Ascending aorta (tissue), 2 donors: Measurements from ENCODE around the gene DNAJC4. TPM values are rescaled to one million over a fixed set of nuclear protein-coding genes. Genes with fewer than 3 reads are reported as not detected.

Experiments
- DNase-seq, 2 donors: peaks; one replicate each; pipeline ENCODE4 v3.0.0-alpha.2; 2019; ENCODE audit warnings: low spot score in 2 of 2
- H3K27ac ChIP-seq, 2 donors: fragments of 200-600 bp; sonication (generic); one replicate each; pipeline ENCODE4 v1.5.1; 2016 to 2017; ENCODE audit warnings: mild to moderate bottlenecking in 1 of 2
- H3K27me3 ChIP-seq: fragments of 200-600 bp; sonication (generic); one replicate; pipeline ENCODE4 v1.5.1; 2017
- H3K36me3 ChIP-seq, 2 donors: fragments of 200-600 bp; sonication (generic); one replicate each; pipeline ENCODE4 v1.5.1; 2016
- H3K4me1 ChIP-seq, 2 donors: fragments of 200-600 bp; sonication (generic); one replicate each; pipeline ENCODE4 v1.5.1; 2016 to 2017; ENCODE audit warnings: mild to moderate bottlenecking in 1 of 2
- H3K4me3 ChIP-seq, 2 donors: fragments of 200-600 bp; sonication (generic); one replicate each; pipeline ENCODE4 v1.5.1; 2016 to 2017; ENCODE audit warnings: mild to moderate bottlenecking in 1 of 2
- H3K9me3 ChIP-seq, 2 donors: fragments of 200-600 bp; sonication (generic); one replicate each; pipeline ENCODE4 v1.5.1; 2016
- CTCF ChIP-seq, 3 experiments: fragments of 200-600 bp in 2 of 3; fragments of 450-650 bp in 1 of 3; sonication (generic) in 2 of 3; IDR thresholded peaks; one replicate each; pipeline ENCODE4 v1.5.1; 2016 to 2019; ENCODE audit warnings: antibody characterized with exemption in 3 of 3, mild to moderate bottlenecking in 1 of 3, moderate library complexity in 1 of 3
- intact Hi-C: fragments of 100-400 bp; cut with DNase I; formaldehyde crosslinking; loops from one replicate; pipeline ENCODE4 v1.15.1; 2023
- total RNA-seq: library from RNA; depleted of rRNA; stranded (reverse); fragments of >200 nt; gene quantifications from one replicate; pipeline ENCODE4 v1.1.0, GENCODE V29; 2016

DNAJC4 gene
- total RNA-seq, 1 donor from 2014 or later: 43.1 TPM

- intact Hi-C loops: no loop called here
- H3K4me3 ChIP-seq: no peak overlapping the region
- peak overlapping the region; percentile 49 to 88 for H3K27ac ChIP-seq
- no peaks in the 10 kb centered on the region for H3K9me3 ChIP-seq
- peaks cover 3 to 4% of the 10 kb centered on the region in 2 donors for H3K36me3 ChIP-seq
- peak in 1 of 2 donors; percentile 64 for DNase-seq
- no peaks in the 10 kb centered on the region for H3K27me3 ChIP-seq
- peaks cover 5 to 39% of the 10 kb centered on the region in 2 donors for H3K4me1 ChIP-seq
- TF ChIP-seq CTCF (IDR thresholded peaks at IDR 0.05): no peak
These were observed 2.0 kb downstream of the DNAJC4 start for GRCh38 chr11:64232182-64232966.

GRCh38 chr11:64232967-64233315, 2.6 kb downstream of the DNAJC4 start:
- intact Hi-C loops: no loop called here
- H3K27ac ChIP-seq: peak overlapping the region; percentile 49 to 88
- no peak for DNase-seq
- H3K27me3 ChIP-seq: no peaks in the 10 kb centered on the region
- no peak for TF ChIP-seq CTCF (IDR thresholded peaks at IDR 0.05)
- H3K36me3 ChIP-seq: peaks cover 8 to 9% of the 10 kb centered on the region in 2 donors
- peaks cover 5 to 34% of the 10 kb centered on the region in 2 donors for H3K4me1 ChIP-seq
- H3K4me3 ChIP-seq: peak overlapping the region in 1 of 2 donors; percentile 80
- H3K9me3 ChIP-seq: no peaks in the 10 kb centered on the region

- peak in 1 of 2 donors; percentile 87 for DNase-seq
- H3K4me1 ChIP-seq: peaks cover 5 to 33% of the 10 kb centered on the region in 2 donors
These were observed 3.7 kb downstream of the DNAJC4 start, which contains the start of gene VEGFB for GRCh38 chr11:64233913-64234586. Gene VEGFB (plus strand): TSS chr11:64234584. CDS start chr11:64234834, 250 bp downstream.

GRCh38 chr11:64234647-64235379, 4.5 kb downstream of the DNAJC4 start:
- peak overlapping the region; percentile 84 to 92 for H3K27ac ChIP-seq
- peak in 1 of 3 experiments; percentile 5 for TF ChIP-seq CTCF (IDR thresholded peaks at IDR 0.05)
- H3K27me3 ChIP-seq: no peaks in the 10 kb centered on the region
- no peaks in the 10 kb centered on the region for H3K9me3 ChIP-seq
- H3K36me3 ChIP-seq: peaks cover 17 to 19% of the 10 kb centered on the region in 2 donors
- peak in 1 of 2 donors; percentile 78 for DNase-seq
- intact Hi-C loops: no loop called here
- H3K4me3 ChIP-seq: peak overlapping the region; percentile 87 to 92
- H3K4me1 ChIP-seq: peaks cover 5 to 27% of the 10 kb centered on the region in 2 donors

More at GRCh38 chr11:64233913-64234586, 3.7 kb downstream of the DNAJC4 start, which contains the start of gene VEGFB:
- no peak for TF ChIP-seq CTCF (IDR thresholded peaks at IDR 0.05)
- intact Hi-C loops: no loop called here
- Histone ChIP-seq H3K27ac (peak within 1 kb of the TSS; percentile 84 to 92), H3K36me3 (peaks cover 17 to 19% of the 10 kb centered on the region in 2 donors), H3K4me3 (peak within 1 kb of the TSS; percentile 87 to 92), H3K9me3 (no peaks in the 10 kb centered on the region), H3K27me3 (no peaks in the 10 kb centered on the region)

- peak in 1 of 2 donors; percentile 63 for DNase-seq
- intact Hi-C loops: no loop called here
- H3K4me1 ChIP-seq: peaks cover 5 to 32% of the 10 kb centered on the region in 2 donors
These were observed 5.3 kb downstream of the DNAJC4 start for GRCh38 chr11:64235437-64236161.

More at GRCh38 chr11:64235437-64236161, 5.3 kb downstream of the DNAJC4 start:
- Histone ChIP-seq H3K27me3 (no peaks in the 10 kb centered on the region), H3K4me3 (peak overlapping the region; percentile 87 to 92), H3K9me3 (no peaks in the 10 kb centered on the region), H3K27ac (peak overlapping the region; percentile 84 to 92), H3K36me3 (peaks cover 17 to 19% of the 10 kb centered on the region in 2 donors)
- TF ChIP-seq CTCF (IDR thresholded peaks at IDR 0.05): no peak
